HCT116 (cell line): Measurements from ENCODE around the gene PIK3R4. TPM values are rescaled to one million over a fixed set of nuclear protein-coding genes. Genes with fewer than 3 reads are reported as not detected.

Source experiments
- ATAC-seq: fragments of 200-7000 bp; cut with Tn5 transposase; 2 replicates; pipeline ENCODE4 v1.9.1; 2020; ENCODE audit warnings: mild to moderate bottlenecking, moderate library complexity
- BruUV-seq: library from RNA; stranded (reverse); fragments of 400-500 nt; replicated peaks from 2 replicates; lab custom pipeline; 2021; lab: Mats Ljungman, UMichigan
- CTCF ChIA-PET: fragments of 300-600 bp; sonication (Branson Sonifier 250); formaldehyde crosslinking; loops from one replicate; lab custom pipeline; 2021; ENCODE audit warnings: antibody characterized with exemption; lab: Charles Lee
- POLR2A ChIA-PET: fragments of 300-600, 350-600 bp; sonication (Branson Sonifier 250); formaldehyde crosslinking; loops from one replicate; lab custom pipeline; 2021; ENCODE audit warnings: antibody characterized with exemption; lab: Charles Lee
- RAD21 ChIA-PET, 2 experiments: fragments of 300-600 bp; sonication (Branson Sonifier 250); formaldehyde crosslinking; loops; one replicate each; lab custom pipeline; 2023; ENCODE audit warnings: low total read pairs in 2 of 2; ENCODE audit not compliant: uncharacterized antibody in 2 of 2, unreplicated experiment in 2 of 2, low non-redundant PET in 1 of 2; lab: Charles Lee
- DNase-seq: peaks from one replicate; pipeline ENCODE4 v3.0.0-alpha.2; 2010; ENCODE audit warnings: low read depth, low spot score
- H2AFZ ChIP-seq: fragments of 200-600 bp; shearing (Covaris generic), sonication (generic); 2 replicates; pipeline ENCODE4 v1.6.1; 2017; ENCODE audit warnings: low read depth, mixed run types, mixed read lengths, antibody characterized with exemption, low read length; ENCODE audit not compliant: poor library complexity, severe bottlenecking
- H3K27ac ChIP-seq: 2 replicates; pipeline ENCODE4 v1.5.1; 2012; ENCODE audit warnings: low read depth, low read length
- H3K27me3 ChIP-seq: fragments of 200-600 bp; sonication (generic); 2 replicates; pipeline ENCODE4 v1.6.1; 2016; ENCODE audit warnings: mixed run types, low read length, mixed read lengths; ENCODE audit not compliant: insufficient read depth
- H3K36me3 ChIP-seq, 2 experiments: fragments of 200-500 bp in 1 of 2; fragments of 200-600 bp in 1 of 2; sonication (Bioruptor generic) in 1 of 2; sonication (generic) in 1 of 2; 2 replicates each; pipeline versions ENCODE4 v1.5.1 to v1.6.1; 2014 to 2016; ENCODE audit warnings: low read length in 2 of 2, inconsistent platforms in 1 of 2, mixed read lengths in 1 of 2, mixed run types in 1 of 2; ENCODE audit not compliant: insufficient read depth in 2 of 2, control insufficient read depth in 1 of 2
- H3K4me1 ChIP-seq, 2 experiments: fragments of 200-600 bp in 1 of 2; sonication (generic) in 1 of 2; 2 replicates each; pipeline versions ENCODE4 v1.5.1 to v1.6.1; 2012 to 2017; ENCODE audit warnings: low read length in 2 of 2, inconsistent platforms in 1 of 2, mild to moderate bottlenecking in 1 of 2, mixed read lengths in 1 of 2, mixed run types in 1 of 2, moderate library complexity in 1 of 2; ENCODE audit not compliant: insufficient read depth in 2 of 2, control insufficient read depth in 1 of 2
- H3K4me2 ChIP-seq: fragments of 200-600 bp; sonication (generic); 2 replicates; pipeline ENCODE4 v1.6.1; 2017; ENCODE audit warnings: mixed run types, low read length, mixed read lengths
- H3K4me3 ChIP-seq, 2 experiments: fragments of 200-600 bp in 1 of 2; sonication (generic) in 1 of 2; replicated peaks in 1 of 2; 2 replicates each; pipeline ENCODE4 v1.5.1; 2011 to 2016; ENCODE audit warnings: low read length in 2 of 2, control low read depth in 1 of 2, low read depth in 1 of 2, mild to moderate bottlenecking in 1 of 2, mixed read lengths in 1 of 2, mixed run types in 1 of 2
- H3K79me2 ChIP-seq: fragments of 200-600 bp; sonication (generic); 2 replicates; pipeline ENCODE4 v1.6.1; 2017; ENCODE audit warnings: mild to moderate bottlenecking, mixed run types, low read length, moderate library complexity, mixed read lengths; ENCODE audit not compliant: insufficient read depth
- H3K9ac ChIP-seq: fragments of 200-600 bp; sonication (generic); 2 replicates; pipeline ENCODE4 v1.6.1; 2016; ENCODE audit warnings: low read length, mixed read lengths
- H3K9me2 ChIP-seq: fragments of 200-600 bp; sonication (generic), shearing (Covaris generic); 2 replicates; pipeline ENCODE4 v1.6.1; 2017; ENCODE audit warnings: mixed run types, mild to moderate bottlenecking, moderate library complexity; ENCODE audit not compliant: insufficient read depth
- H3K9me3 ChIP-seq, 2 experiments: fragments of 200-500 bp in 1 of 2; fragments of 200-600 bp in 1 of 2; sonication (Bioruptor generic) in 1 of 2; sonication (generic) in 1 of 2; 2 replicates each; pipeline ENCODE4 v1.6.1; 2014 to 2017; ENCODE audit warnings: low read length in 2 of 2, mixed read lengths in 2 of 2, inconsistent platforms in 1 of 2, low read depth in 1 of 2, mild to moderate bottlenecking in 1 of 2, mixed run types in 1 of 2, moderate library complexity in 1 of 2; ENCODE audit not compliant: control insufficient read depth in 1 of 2, insufficient read depth in 1 of 2
- H4K20me1 ChIP-seq: fragments of 200-600 bp; sonication (generic), shearing (Covaris generic); 2 replicates; pipeline ENCODE4 v1.6.1; 2017; ENCODE audit warnings: mixed run types, mild to moderate bottlenecking, moderate library complexity; ENCODE audit not compliant: insufficient read depth
- ATF3 ChIP-seq: IDR thresholded peaks from 2 replicates; pipeline ENCODE4 v1.6.1; 2012
- CBX3 ChIP-seq: IDR thresholded peaks from 2 replicates; pipeline ENCODE4 v1.6.1; 2012; ENCODE audit warnings: low read depth
- CEBPB ChIP-seq: IDR thresholded peaks from 2 replicates; pipeline ENCODE4 v1.6.1; 2012; ENCODE audit warnings: low read depth
- EGR1 ChIP-seq: IDR thresholded peaks from 2 replicates; pipeline ENCODE4 v1.6.1; 2012; ENCODE audit warnings: low read depth
- ELF1 ChIP-seq: IDR thresholded peaks from 2 replicates; pipeline ENCODE4 v1.6.1; 2012; ENCODE audit warnings: low read depth, borderline replicate concordance
- EZH2 ChIP-seq: fragments of 200-600 bp; sonication (generic); IDR thresholded peaks from 2 replicates; pipeline ENCODE4 v1.6.1; 2017; ENCODE audit warnings: antibody characterized with exemption, mixed run types
- EZH2phosphoT487 ChIP-seq: fragments of 200-600 bp; IDR thresholded peaks from 2 replicates; pipeline ENCODE4 v1.6.1; 2018; ENCODE audit warnings: antibody characterized with exemption, borderline replicate concordance
- FOSL1 ChIP-seq: IDR thresholded peaks from 2 replicates; pipeline ENCODE4 v1.6.1; 2012; ENCODE audit warnings: low read depth
- JUND ChIP-seq: IDR thresholded peaks from 2 replicates; pipeline ENCODE4 v1.6.1; 2012
- POLR2A ChIP-seq: IDR thresholded peaks from 2 replicates; pipeline ENCODE4 v1.7.0; 2011; ENCODE audit warnings: borderline replicate concordance; ENCODE audit not compliant: insufficient read depth, insufficient read length; ENCODE audit errors: extremely low read depth
- RAD21 ChIP-seq: IDR thresholded peaks from 2 replicates; pipeline ENCODE4 v1.6.1; 2012; ENCODE audit warnings: low read depth, mild to moderate bottlenecking
- SIN3A ChIP-seq: IDR thresholded peaks from 2 replicates; pipeline ENCODE4 v1.6.1; 2012; ENCODE audit warnings: low read depth
- SP1 ChIP-seq: IDR thresholded peaks from 2 replicates; pipeline ENCODE4 v1.6.1; 2012; ENCODE audit warnings: low read depth
- SRF ChIP-seq: IDR thresholded peaks from 2 replicates; pipeline ENCODE4 v1.6.1; 2012; ENCODE audit warnings: low read depth
- TCF7L2 ChIP-seq: IDR thresholded peaks from 2 replicates; pipeline ENCODE4 v1.7.0; 2011; ENCODE audit warnings: borderline replicate concordance, inconsistent platforms; ENCODE audit not compliant: insufficient read depth, insufficient read length; ENCODE audit errors: extremely low read depth
- YY1 ChIP-seq: IDR thresholded peaks from 2 replicates; pipeline ENCODE4 v1.6.1; 2011; ENCODE audit warnings: low read length, low read depth, moderate library complexity, mild to moderate bottlenecking; ENCODE audit not compliant: insufficient replicate concordance; ENCODE audit errors: extremely low read depth
- ZFX ChIP-seq: fragments of 450-650 bp; IDR thresholded peaks from 2 replicates; pipeline ENCODE4 v1.6.1; 2017
- ZNF274 ChIP-seq: fragments of 200-500 bp; sonication (Bioruptor generic); IDR thresholded peaks from 2 replicates; pipeline ENCODE4 v1.6.1; 2014; ENCODE audit warnings: mild to moderate bottlenecking, low read depth, low read length, inconsistent platforms
- intact Hi-C: fragments of 100-400 bp; cut with micrococcal nuclease; formaldehyde crosslinking; loops from 2 replicates; pipeline ENCODE4 v1.10.0; 2022
- total RNA-seq: library from RNA; stranded (reverse); gene quantifications from one replicate; pipeline ENCODE4 v1.2.1, GENCODE V29; 2021; ENCODE audit not compliant: unreplicated experiment
- TF ChIP-seq, protein P1 (sequence below): IDR thresholded peaks from 2 replicates; pipeline ENCODE4 v1.6.1; 2012; ENCODE audit warnings: low read depth
- TF ChIP-seq, protein P2 (sequence below): IDR thresholded peaks from 2 replicates; pipeline ENCODE4 v1.6.1; 2011; ENCODE audit warnings: mild to moderate bottlenecking, low read length, moderate library complexity; ENCODE audit not compliant: insufficient replicate concordance; ENCODE audit errors: extremely low read depth

The PIK3R4 gene
- total RNA-seq, 1 experiment from 2014 or later, result 23.5 TPM

GRCh38 chr3:130712718-130713423 is 33.8 kb downstream of the PIK3R4 start:
- intact Hi-C loops, result no loop called here
- ATAC-seq, result no peak
- Histone ChIP-seq H3K79me2 (no peaks in the 10 kb centered on the region), H2AFZ (no peak overlapping the region), H3K36me3 (peaks cover 2 to 7% of the 10 kb centered on the region in 2 experiments; a peak in 1 of 4 replicates), H4K20me1 (no peaks in the 10 kb centered on the region), H3K9me2 (no peaks in the 10 kb centered on the region), H3K27me3 (no peaks in the 10 kb centered on the region), H3K27ac (no peak overlapping the region), H3K9me3 (no peaks in the 10 kb centered on the region), H3K4me3 (no peak overlapping the region), H3K4me2 (no peak overlapping the region), H3K4me1 (no peaks in the 10 kb centered on the region), H3K9ac (no peak overlapping the region)
- ChIA-PET POLR2A (no interaction called here), RAD21 (no interaction called here), CTCF (no interaction called here)
- no peak for DNase-seq
- TF ChIP-seq POLR2A (no peak), FOSL1 (no peak), ZFX (no peak), YY1 (no peak), CBX3 (no peak), SP1 (no peak), SIN3A (no peak), EGR1 (no peak), ELF1 (no peak), JUND (no peak), ZNF274 (no peak), CEBPB (no peak), EZH2 (no peak), TCF7L2 (no peak), EZH2phosphoT487 (no peak), RAD21 (no peak), ATF3 (no peak), SRF (no peak)
- TF ChIP-seq, protein P1, sequence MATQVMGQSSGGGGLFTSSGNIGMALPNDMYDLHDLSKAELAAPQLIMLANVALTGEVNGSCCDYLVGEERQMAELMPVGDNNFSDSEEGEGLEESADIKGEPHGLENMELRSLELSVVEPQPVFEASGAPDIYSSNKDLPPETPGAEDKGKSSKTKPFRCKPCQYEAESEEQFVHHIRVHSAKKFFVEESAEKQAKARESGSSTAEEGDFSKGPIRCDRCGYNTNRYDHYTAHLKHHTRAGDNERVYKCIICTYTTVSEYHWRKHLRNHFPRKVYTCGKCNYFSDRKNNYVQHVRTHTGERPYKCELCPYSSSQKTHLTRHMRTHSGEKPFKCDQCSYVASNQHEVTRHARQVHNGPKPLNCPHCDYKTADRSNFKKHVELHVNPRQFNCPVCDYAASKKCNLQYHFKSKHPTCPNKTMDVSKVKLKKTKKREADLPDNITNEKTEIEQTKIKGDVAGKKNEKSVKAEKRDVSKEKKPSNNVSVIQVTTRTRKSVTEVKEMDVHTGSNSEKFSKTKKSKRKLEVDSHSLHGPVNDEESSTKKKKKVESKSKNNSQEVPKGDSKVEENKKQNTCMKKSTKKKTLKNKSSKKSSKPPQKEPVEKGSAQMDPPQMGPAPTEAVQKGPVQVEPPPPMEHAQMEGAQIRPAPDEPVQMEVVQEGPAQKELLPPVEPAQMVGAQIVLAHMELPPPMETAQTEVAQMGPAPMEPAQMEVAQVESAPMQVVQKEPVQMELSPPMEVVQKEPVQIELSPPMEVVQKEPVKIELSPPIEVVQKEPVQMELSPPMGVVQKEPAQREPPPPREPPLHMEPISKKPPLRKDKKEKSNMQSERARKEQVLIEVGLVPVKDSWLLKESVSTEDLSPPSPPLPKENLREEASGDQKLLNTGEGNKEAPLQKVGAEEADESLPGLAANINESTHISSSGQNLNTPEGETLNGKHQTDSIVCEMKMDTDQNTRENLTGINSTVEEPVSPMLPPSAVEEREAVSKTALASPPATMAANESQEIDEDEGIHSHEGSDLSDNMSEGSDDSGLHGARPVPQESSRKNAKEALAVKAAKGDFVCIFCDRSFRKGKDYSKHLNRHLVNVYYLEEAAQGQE, result no peak
- TF ChIP-seq, protein P2, sequence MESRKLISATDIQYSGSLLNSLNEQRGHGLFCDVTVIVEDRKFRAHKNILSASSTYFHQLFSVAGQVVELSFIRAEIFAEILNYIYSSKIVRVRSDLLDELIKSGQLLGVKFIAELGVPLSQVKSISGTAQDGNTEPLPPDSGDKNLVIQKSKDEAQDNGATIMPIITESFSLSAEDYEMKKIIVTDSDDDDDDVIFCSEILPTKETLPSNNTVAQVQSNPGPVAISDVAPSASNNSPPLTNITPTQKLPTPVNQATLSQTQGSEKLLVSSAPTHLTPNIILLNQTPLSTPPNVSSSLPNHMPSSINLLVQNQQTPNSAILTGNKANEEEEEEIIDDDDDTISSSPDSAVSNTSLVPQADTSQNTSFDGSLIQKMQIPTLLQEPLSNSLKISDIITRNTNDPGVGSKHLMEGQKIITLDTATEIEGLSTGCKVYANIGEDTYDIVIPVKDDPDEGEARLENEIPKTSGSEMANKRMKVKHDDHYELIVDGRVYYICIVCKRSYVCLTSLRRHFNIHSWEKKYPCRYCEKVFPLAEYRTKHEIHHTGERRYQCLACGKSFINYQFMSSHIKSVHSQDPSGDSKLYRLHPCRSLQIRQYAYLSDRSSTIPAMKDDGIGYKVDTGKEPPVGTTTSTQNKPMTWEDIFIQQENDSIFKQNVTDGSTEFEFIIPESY, result no peak
- no TSS peak for BruUV-seq
